GM21619 (cell line): ENCODE measurements around the gene MS4A10.

Experiments
- ATAC-seq: cut with Tn5 transposase; IDR thresholded peaks from one replicate; pipeline ENCODE4 v1.9.1; 2021; ENCODE audit not compliant: unreplicated experiment

MS4A10 gene

DNA sequence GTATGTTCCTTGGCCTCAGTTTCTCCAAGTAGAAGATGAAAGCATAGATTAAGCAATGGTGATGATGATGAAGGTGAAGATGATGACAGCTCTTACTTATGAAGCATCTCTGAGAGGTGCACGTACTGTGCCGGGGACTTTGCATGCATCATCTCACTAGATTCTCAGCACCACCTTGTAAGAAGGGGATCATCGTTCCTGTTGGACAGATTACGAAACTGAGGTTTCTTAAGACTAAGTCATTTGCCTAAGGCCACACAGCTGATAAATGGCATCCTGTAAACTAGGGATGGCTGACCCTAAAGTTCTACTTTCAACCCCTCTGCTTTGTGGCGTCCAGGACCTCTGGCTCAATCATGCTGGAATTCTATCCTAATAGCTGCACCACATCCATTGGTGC is 19.8 kb upstream of the MS4A10 start:
- no peak for ATAC-seq

DNA sequence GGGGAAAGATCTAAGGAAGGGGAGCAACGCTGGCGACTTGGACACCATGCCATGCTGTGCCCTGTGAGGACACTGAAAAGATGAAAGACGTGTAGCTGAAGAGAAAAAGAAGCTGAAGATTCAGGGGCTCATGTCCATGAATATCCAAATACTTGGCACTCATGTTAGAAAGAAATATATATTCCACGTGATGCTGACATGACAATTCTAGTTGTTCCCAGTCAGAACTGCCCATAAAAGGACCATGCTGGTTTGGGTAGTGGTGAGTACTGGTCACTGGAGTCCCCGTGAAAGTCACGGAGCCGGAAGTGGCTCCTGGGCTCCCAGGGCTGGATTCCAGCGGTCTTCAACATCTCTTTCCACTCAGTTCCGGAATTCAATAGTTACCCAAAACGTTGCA is 18.6 kb upstream of the MS4A10 start:
- ATAC-seq: no peak

DNA sequence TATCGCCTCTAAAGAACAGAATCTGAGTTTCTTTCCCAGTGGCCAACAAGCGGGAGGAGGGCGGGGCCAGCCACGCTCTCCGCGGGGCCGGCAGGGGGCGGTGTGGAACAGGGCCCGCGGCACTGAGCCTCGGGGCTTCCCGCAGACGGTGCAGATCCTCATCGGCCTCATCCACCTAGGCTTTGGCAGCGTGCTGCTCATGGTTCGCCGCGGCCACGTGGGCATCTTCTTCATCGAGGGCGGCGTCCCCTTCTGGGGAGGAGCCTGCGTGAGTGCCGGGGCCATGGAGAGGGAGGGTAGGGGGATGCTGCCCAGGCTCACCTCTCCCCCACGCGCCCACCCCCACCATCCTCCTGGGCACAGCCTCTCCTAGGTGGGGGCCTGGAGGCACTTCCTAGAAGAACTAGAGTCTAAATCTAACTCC is 17.7 kb upstream of the MS4A10 start:
- ATAC-seq: no peak

DNA sequence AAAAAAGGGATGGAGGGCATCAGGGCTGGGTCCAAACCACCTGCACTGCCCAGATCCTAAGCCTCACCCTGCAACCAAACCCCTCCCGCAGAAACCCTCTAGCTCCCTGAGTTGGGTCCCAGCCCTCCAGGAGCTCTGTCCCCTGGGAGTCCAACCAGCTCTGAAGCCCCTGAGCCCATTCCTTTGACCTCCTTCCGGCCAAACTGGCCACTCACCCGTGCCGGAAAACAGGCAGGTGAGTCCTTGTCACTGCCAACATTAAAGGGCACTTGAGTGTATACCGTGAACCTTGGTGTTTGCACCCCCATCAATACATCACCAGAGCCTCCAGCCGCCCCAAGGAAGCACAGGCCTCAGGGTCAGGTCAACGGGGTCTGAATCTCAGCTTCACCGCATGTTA is 16.9 kb upstream of the MS4A10 start:
- ATAC-seq: no peak

DNA sequence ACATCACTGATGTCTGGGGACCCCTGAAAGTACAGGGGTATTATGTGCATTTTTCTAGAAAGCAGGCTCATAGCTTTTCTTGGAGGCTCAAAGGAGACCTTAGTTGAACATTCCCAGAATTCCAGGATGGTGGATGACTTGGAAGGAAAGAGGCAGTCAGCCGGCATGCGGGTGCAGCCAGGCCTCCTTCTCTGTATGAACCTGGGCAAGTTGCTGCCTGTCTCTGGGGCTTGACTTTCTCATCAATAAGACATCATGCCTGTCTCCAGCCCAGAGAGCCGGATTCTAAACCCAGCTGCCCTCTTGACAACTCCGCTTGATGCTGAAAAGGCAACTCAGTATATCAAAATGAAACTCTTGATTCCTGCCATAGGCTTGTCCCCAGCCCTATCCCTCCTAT is 15.9 kb upstream of the MS4A10 start:
- no peak for ATAC-seq

DNA sequence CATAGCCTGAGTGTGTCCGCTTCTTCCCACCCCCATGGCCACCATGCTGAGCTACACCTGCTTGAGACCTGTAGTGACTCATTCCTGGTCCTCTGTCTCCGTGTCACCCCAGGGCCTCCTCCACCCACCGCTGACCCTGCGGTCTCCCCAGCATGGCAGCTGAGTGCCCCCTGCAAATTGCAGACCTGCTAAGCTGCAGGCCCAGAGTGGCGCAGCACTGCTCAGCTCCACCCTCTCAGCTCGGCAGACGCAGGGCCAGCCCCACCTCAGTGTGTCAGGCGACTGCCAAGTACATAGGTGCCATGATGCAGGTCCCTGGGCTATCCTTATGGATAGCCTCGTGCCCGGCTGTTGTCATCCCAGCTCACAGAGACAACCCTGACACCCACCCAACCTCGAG is 15.3 kb upstream of the MS4A10 start:
- no peak for ATAC-seq

DNA sequence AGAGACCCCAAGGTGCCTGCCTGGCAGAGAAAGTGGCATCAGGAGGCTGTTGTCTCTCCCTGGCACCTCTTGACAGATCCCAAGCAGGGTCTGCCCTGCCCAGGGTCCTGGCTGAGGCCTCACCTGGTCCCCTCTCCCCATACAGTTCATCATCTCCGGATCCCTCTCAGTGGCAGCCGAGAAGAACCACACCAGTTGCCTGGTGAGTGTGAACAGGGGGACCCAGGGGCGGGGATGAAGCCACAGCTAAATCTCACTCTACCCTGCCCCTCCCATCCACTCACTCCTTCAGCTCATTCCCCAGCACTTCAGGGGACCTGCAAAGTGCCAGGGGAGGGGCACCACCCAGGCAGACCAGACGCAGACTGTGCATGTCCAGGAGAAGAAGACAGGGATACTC is 14.0 kb upstream of the MS4A10 start:
- ATAC-seq: no peak

DNA sequence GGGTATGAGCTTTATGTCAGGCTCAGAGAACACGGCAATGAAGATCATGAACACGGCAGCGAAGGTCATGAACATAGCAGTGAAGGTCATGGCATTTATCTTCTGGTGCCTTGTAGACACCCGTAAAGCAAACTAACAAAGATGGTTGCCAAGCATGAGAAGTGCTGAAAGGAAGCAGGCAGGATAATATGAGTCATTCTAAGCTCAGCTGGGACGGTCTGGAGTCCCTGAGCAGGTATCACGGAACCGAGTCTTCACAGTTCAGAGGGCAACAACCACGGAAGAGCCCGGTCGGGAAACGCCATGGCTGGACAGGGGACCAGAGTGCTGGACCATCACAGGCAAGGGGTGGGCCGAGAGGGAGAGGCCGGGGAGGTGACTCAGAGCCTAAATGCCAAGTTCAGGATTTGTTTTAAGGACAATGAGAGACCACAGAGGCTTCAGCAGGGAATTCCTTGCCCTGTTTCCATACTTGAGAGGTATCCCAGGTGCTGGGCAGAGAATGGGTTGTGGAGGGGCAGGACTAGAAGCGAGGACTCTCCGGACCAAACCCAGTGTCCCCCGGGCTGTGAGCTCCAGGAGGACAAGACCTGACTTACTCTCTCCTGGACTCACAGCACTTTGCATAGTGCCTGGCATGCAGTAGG is 13.1 kb upstream of the MS4A10 start:
- ATAC-seq: peak; percentile 42

DNA sequence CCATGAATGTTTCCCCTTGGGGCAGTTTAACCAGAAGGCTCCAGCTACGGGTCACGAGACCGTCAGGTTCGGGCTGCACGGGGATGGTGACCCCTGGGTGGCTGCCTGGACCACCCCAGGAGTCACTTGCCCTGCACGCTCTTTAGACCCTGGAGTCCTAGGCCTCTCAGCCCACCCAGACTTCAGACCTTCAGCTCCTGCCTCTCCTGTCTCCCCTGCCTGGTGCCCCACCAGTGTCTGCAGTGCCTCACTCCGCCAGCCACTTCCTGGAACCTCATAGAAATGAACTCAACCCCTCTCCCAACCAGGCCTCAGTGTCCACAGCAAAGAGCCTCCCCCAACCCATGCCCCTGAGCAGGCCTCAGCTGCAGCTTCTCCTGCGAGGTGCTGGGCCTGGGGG is 12.5 kb upstream of the MS4A10 start:
- no peak for ATAC-seq

DNA sequence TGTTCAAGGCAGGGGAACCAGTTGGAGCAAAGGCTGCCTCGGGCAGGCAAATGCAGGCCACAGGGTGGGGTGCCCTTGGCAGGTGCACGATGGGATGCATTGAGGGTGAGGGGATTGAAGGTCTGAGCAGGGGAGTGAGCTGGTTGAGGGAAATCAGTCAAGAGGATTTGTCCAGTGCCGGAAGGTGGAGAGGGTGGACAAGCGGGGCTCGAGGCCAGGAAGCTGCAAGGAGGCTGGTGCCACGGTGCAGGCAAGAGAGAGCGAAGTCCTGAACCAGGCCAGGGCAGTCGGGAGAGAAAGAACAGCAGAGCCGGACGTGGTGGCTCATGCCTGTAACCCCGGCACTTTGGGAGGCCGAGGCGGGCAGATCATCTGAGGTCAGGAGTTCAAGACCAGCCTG is 10.4 kb upstream of the MS4A10 start:
- ATAC-seq: no peak

DNA sequence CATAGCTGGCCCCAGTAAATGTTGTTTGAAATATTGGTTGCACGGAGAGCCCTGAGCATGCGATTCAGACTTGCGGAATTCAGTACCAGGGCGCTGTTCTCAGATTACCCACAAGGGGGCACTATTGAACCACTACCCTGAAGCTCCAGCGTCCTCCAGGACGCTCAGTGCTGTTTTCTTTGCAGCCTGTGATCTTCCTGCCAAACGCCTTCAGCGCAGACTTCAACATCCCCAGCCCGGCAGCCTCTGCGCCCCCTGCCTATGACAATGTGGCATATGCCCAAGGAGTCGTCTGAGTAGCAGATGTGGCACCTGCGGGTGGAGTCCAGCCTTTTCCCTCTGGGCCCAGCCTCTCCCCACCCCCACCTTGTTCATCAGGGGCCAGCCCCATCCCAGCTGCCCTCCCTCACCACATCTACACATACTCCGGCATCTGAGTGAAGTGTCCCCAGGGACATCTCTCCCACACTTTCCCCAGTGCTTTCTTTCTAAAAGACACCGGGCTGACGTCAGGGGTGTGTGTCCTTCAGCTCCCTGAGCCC is 9.6 kb upstream of the MS4A10 start:
- ATAC-seq: peak; percentile 64

DNA sequence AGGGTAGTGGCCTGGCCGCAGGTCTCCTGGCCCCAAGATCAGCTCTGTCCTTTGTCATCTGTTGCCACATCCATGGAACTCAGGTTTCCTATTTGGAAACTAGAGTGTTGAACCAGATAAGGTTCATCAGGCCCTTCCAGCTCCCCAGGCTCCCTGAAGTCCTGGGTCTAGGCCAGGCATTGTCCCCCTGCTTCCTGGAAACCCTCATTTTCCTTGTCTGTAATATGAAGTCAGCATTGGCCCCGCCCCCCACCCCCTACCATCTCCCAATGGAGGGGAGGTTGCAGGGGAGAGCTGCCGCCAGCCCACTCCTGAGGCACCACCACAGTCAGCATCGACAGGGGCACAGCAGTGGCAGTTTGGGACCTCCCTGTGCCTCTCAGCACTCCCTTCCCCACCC is 9.0 kb upstream of the MS4A10 start:
- no peak for ATAC-seq

DNA sequence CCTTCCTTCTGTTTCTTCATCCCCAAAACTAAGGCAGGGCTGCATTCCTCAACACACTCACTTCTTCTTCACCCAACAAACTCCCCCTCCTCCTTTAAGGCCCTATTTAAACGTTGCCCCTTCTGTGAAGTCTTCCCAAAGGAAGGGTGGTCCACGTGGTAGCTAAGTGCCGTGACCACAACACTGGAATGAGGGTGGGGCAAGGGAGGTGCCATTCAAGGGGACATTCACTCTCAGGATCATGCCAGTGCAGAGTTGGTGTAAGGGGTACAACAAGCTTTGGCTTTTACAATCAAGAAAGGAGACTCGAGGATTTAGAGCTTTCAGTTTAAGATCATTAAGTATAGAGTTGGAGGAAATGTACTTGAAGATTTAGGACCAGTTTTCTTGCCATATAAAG is 8.0 kb upstream of the MS4A10 start:
- ATAC-seq: no peak

DNA sequence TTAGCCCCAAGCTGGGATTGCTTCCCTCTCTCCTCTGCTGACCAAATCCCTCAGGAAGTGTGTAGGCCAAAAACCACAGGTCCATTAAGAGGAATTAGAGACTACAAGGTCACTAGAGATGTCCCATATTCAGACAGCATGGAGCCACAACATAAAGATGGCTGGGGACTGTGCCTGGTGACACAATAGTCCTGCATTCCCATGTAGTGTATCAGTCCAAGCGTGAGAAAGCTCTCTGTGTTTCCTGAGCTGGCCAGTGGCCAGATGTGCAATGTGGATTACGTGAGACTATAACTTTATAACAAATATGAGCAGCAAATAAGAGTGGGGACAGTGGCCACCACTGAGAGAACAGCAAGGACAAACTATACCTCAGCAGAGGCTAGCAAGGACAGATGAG is 7.6 kb upstream of the MS4A10 start:
- ATAC-seq: no peak

DNA sequence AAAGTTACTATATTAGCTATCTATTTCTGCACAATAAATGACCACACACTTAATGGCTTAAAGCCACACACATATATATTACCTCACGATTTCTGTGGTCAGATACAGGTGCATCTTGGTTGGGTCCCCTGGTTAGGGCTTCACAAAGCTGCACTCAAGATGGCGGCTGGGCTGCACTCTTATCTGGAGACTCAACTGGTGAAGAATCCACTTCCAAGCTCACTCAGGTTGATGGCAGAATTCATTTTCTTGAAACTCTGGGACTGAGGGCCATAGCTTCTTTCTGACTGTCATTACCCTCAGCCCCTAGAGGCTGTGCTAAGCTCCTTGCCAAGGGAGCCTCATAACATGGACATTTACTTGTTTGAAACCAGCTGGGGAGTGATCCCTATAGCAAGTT is 5.1 kb upstream of the MS4A10 start:
- no peak for ATAC-seq

DNA sequence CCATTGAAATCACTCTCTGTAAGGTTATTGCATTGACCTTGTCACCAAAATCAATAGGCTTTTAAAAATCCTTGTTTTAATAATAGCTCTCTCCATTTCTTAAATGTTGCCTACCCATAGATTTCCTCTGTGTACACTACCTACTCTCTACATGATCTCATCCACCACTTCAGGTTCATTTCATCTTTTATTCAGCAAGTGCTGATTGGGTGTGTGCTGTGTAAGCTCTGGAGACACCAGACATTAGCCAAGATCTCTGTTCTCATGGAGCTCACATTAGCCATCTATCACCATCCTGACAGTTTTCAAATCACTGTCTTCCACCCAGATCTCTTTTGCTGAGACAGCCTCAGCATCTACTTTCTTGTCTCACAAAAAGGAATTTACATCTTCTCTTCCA is 4.4 kb upstream of the MS4A10 start:
- no peak for ATAC-seq

DNA sequence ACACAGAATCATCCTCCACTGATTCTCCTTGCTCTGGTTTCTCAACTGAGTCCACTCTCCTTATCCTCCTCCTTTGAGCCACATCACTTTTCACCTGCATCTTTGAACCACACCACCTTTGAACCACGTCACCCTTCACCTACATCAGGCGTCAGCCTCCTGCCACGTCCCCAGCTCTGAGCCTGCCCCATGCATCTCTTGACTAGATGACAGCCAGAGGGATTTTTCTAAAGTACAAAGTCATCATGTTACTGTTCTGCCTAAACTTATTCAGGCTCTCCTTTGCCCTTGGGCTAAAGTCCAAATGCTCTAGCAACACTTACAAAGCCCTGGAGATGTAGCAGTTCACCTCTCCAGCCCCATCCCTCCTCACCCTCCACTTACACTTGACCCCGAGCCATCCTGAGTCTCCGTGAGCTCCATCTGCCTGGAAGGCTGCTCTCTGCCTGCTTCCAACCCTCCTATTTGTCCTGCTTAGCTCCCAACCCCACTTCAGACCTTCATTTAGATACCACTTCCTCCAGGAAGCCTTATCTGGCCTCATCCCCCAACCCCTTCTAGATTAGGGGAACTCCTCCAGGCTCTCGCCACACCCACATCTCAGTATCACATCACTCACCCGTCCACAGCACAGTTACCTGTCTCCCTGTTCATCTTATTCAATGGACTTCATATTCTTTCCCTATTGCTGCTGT is 3.7 kb upstream of the MS4A10 start:
- ATAC-seq: no peak

DNA sequence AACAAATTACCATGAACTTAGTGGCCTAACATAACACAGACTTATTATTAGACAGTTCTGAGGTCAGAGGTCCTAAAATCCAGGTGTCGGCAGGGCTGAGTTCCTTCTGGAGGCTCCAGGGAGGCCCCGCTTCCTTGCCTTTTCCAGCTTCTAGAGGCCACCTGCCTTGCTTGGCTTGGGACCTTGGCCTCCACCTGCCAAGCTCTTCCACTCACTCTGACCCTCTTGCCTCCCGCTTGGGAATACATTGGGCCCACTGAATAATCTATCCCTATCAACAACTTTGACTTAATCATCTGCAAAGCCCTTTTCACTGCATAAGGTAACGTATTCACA is 3.2 kb upstream of the MS4A10 start:
- ATAC-seq: no peak

DNA sequence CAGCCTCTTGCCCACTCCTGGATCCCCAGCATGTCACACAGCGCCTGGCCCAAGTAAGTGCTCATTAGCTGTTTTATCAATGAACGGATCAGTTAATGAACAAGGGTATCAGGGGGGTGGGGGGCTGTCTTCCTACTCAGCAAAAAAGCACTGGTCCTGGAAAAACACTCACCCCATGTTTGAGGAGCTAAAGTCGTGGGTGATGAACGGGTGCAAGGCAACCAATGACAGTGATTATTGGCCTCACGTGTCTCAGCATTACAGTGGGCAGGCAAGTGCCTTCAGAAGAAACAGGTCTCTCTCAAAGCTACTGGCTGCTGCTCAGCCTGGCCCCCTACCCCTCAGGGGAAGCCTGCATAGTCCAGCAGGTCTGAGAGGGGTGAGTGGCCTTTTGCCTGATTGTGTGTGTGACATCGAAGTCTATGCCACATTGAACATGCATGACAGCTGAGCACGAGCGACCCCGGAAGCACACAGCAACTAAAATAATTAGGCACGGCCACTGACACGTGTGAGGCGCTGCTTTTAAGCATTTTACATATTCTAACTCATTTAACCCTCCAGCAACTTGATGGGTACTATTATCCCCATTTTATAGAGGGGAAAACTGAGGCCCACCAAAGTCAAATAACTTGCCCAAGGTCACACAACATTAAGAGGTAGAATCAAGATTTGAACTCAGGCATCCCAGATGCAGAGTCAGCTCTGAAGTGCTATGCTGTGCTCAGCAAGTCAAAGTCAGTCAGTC is 2.6 kb upstream of the MS4A10 start:
- ATAC-seq: no peak

DNA sequence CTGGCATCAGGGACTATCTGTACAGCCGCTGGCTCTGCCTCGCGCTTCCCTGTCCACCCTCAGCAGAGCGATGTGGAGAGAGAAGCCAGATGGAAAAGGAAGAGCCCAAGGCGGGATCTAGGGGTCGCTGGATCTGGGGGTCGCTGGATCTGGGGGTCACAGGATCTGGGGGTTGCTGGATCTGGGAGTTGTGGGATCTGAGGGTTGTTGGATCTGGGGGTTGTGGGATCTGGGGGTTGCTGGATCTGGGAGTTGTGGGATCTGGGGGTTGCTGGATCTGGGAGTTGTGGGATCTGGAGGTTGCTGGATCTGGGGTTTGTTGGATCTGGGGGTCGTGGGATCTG is 2.0 kb upstream of the MS4A10 start:
- no peak for ATAC-seq

DNA sequence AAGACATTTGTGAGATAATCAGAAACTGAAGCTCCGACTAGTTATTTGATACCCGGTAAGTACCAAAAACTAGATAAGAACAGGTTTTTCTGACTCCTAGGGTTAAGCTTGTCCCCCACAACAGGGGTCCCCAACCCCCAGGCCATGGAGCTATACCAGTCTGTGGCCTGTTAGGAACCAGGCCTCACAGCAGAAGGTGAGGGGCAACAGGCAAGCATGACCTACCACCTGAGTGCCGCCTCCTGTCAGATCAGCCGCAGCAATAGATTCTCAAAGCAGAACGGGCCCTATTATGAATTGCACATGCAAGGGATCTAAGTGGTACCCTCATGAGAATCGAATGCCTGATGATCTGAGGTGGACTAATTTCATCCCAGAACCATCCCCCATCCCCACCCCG is 1.2 kb upstream of the MS4A10 start:
- no peak for ATAC-seq

DNA sequence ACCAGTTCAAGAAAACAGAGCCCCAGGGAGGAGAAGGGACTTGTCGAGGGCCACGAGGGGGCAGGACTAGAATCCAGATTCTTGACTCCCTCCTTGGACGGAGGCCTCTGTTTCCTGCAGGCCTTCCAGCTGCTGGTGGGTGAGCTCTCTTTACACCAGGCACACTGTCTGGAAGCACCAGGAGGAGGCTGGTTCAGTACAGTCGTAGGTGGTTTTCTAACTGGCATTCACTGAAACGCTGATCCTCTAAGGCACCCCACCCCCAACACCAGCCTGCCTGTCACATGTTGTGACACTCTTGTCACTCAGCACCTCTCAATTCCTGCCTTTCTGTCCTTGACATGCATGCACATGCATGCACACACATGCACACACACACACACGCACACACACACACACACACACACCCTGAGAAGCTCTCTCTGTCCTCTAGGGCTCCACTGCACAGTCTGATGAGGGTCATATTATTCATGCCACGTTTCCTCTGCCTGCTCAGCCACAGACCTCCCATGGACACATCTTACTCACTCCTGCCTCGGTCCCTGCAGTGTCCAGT is 751 bp downstream of the MS4A10 start:
- no peak for ATAC-seq
